GM18502 (cell line): Measurements from ENCODE around the gene RHBDL2.
"Not testable (repeated sequence)": the region's sequence is repeated elsewhere in the genome, so short reads cannot be mapped to it uniquely, and the experiment has no call there.

Source experiments
- ATAC-seq: cut with Tn5 transposase; IDR thresholded peaks from one replicate; pipeline ENCODE4 v1.9.1; 2021; ENCODE audit warnings: mild to moderate bottlenecking; ENCODE audit not compliant: unreplicated experiment, poor library complexity

RHBDL2 gene

GRCh38 chr1:38941527-38942019 lies at the start of gene RHBDL2:
RHBDL2 (minus strand) TSS chr1:38941830; CDS start chr1:38919212, 22,618 bp downstream.
- no peak for ATAC-seq

- ATAC-seq, result peak; percentile 93
Observed at GRCh38 chr1:38990738-38991637, 49.4 kb upstream of the RHBDL2 start, which contains the start of gene AKIRIN1. AKIRIN1 (plus strand) TSS chr1:38991276; CDS start chr1:38991381, 105 bp downstream.

- no peak for ATAC-seq
Observed at GRCh38 chr1:38990386-38990737, 48.7 kb upstream of the RHBDL2 start.

GRCh38 chr1:38989979-38990378 lies 48.3 kb upstream of the RHBDL2 start:
- no peak for ATAC-seq

DNA sequence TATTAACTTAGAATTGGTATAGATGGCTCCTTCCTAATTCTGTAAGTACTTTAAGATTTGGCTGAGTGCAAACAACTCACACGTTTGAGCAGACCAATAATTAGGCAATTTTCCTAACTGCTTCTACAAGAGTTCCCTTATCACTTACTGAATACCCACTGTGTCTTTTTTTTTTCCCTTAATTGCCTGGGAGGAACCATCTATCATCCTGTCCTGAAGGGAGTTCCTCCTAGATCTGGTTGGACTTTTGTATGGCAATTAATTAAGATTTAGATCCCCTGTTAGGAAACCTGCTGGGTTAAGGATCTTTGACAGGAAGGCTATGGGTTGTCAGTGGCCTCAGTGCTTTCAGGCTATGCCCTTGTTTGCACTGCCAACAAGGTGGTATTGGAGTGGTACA lies 37.8 kb upstream of the RHBDL2 start:
- not testable (repeated sequence) for ATAC-seq

DNA sequence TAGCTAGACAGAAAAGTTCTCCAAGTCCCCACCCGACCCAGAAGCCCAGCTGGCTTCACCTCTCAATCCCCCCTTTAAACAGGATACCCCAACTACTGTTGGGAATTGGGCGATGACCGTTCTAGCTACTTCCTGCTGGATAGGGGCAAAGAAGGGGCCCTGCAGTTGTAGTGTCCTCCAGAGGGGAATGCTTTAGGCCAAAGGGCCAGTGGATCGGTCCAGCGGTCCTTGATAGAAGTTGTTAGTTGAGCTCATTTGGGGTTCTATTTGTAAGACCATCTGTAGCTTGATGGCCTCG lies 36.6 kb upstream of the RHBDL2 start:
- ATAC-seq, result not testable (repeated sequence)

GRCh38 chr1:38977399-38978244 lies 36.0 kb upstream of the RHBDL2 start:
- ATAC-seq, result not testable (repeated sequence)

- ATAC-seq, result no peak
Observed at GRCh38 chr1:38973659-38974437, 32.2 kb upstream of the RHBDL2 start.

- not testable (repeated sequence) for ATAC-seq
Observed at GRCh38 chr1:38973145-38973544, 31.5 kb upstream of the RHBDL2 start.

DNA sequence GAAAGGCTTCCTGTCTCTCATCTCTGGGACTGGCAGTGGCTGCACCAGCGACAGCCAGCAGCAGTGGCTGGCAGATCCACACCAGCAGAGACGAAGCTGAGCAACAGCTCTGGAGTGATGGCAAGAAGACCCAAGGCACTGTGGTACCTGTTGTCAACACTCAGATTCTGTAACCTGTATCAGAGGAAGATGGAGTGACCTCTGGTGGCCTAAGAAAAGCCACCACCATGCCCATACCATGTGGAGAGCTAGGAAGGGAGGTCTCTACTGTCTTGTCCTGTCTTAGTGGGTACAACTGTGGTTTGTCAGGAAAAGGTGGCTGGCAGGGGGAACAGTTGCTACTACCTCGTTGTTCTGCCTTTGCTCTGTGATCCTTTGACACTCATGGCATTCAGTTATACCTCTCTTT lies 22.5 kb upstream of the RHBDL2 start:
- ATAC-seq, result no peak

DNA sequence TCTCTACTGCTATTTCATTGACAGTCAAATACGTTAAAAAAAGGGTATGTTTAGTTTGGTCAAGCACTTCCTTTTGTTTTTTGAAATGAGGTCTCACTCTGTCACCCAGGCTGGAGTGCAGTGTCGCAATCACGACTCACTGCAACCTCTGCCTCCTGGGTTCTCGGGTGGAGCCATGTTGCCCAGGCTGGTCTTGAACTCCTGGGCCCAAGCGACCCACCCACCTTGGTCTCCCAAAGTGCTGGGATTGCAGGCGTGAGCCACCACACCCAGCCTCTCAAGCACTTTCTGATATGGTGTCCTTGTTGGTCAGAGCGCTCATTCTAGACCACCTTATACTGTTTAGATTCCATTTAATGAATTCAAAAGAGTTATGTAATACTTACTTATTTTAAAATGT lies 20.9 kb upstream of the RHBDL2 start:
- ATAC-seq, result no peak

GRCh38 chr1:38962113-38962512 lies 20.5 kb upstream of the RHBDL2 start:
- ATAC-seq, result no peak

DNA sequence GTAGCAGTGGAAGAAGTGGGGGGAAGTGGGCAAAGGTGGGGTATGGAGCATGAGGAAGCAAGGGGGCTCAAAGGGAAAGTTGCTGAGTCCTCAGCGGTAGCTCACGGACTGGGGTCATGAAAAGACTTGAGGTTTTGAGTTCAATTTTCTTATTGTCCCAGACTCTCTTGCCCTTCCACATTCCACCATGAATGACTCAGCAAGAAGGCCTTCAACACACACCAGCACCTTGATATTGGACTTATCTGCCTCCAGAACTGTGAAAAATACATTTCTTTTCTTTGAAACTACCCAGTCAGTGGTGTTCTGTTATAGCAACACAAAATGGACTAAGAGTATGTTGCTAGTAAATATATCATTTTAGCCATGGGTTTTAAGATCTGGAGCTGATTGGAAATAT lies 17.3 kb upstream of the RHBDL2 start:
- no peak for ATAC-seq

DNA sequence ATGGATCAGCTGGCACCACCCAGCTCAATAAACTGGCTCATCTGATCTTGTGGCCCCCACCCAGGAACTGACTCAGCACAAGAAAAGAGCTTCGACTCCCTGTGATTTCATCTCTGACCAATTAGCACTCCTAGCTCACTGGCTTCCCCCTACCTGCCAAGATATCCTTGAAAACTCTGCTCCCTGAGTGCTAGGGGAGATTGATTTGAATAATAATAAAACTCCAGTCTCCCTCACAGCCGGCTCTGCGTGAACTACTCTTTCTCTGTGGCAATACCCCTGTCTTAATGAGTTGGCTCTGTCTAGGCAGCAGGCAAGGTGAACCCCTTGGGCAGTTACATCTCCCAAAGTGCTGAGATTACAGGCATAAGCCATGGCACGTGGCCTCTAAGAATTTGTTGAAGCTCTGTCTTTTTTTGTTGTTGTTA lies 11.8 kb upstream of the RHBDL2 start:
- ATAC-seq, result no peak

- ATAC-seq, result no peak
Observed at GRCh38 chr1:38950553-38950952, 8.9 kb upstream of the RHBDL2 start.

GRCh38 chr1:38944547-38944946 lies 2.9 kb upstream of the RHBDL2 start:
- ATAC-seq, result no peak

DNA sequence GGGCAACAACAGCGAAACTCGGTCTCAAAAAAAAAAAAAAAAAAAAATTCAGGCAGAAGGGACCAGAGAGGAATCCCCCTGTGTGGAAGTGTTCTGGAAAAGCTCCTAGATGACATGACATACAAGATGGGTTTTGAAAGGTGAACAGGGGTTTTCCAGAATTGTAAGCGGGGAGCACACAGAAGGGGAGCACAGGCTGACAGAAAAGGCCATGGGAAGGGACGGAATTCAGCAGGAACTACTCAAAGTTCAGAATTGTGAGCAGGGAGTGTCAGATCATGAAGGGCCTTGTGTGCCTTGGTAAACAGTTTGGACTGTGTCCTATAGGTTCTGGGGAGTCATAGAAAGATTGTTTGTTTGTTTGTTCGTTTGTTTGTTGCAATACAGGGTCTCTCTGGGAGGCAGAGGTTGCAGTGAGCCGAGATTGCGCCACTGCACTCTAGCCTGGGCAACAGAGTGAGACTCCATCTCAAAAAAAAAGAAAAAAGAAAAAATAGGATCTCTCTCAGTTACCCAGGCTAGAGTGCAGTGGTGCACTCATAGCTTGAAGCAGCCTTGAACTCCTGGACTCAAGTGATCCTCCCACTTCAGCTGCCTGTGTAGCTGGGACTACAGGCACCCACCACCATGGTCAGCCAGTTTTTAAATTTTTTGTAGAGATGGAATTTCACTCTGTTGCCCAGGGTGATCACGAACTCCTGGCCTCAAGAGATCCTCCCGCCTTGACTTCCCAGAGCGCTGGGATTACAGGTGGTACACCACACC lies 1.2 kb upstream of the RHBDL2 start:
- ATAC-seq, result no peak

GRCh38 chr1:38941093-38941492 lies 537 bp downstream of the RHBDL2 start:
- ATAC-seq, result no peak

- ATAC-seq, result no peak
Observed at GRCh38 chr1:38940339-38941047, 1.1 kb downstream of the RHBDL2 start.
